ENCODE measurements around the gene NACC2.

DNA sequence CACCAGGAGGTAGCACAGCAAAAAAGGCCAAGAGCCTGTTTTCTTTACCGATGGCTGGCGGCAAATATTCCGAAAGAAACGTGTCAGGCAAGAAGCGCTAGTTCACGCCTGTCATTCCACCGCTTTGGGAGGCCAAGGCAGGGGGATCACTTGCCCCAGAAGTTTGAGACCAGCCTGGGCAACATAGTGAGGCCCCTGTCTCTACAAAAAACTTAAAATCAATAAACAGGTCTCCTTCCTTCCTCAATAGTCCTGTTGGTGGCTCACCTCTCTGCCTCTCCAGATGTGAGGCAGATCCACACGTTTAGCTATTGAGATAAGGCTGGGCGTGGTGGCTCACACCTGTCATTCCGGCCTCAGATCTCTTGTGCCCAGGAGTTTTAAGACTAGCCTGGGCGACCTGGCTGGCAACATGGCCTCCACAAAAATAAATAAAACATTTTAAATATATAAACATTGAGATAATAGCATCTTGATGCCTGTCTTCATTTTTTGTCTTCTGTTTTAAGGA, 24.8 kb upstream of the NACC2 start:
- TF ChIP-seq EZH2phosphoT487 (IDR thresholded peaks at IDR 0.05; ENCODE audit: borderline replicate concordance, low read length) (no peak), CTCF (IDR thresholded peaks at IDR 0.05; ENCODE audit: low read depth, low read length, poor library complexity, severe bottlenecking) (no peak)

Data from DOHH2 (cell line).